Calu3 (cell line): Measurements from ENCODE around the gene CCDC187. TPM values are rescaled to one million over a fixed set of nuclear protein-coding genes. Genes with fewer than 3 reads are reported as not detected.

Experiments used
- BruUV-seq: library from RNA; stranded (reverse); fragments of 400-500 nt; replicated peaks from 2 replicates; lab custom pipeline; 2021; lab: Mats Ljungman, UMichigan
- CTCF ChIA-PET: fragments of 300-600 bp; sonication (Branson Sonifier 250); formaldehyde crosslinking; loops from one replicate; lab custom pipeline; 2022; ENCODE audit warnings: antibody characterized with exemption; lab: Charles Lee
- DNase-seq: peaks from one replicate; pipeline ENCODE4 v3.0.0; 2022
- H3K27ac Mint-ChIP-seq: one replicate; pipeline ENCODE4 v1.8.0; 2022; ENCODE audit warnings: mixed read lengths; ENCODE audit not compliant: unreplicated experiment
- H3K27me3 Mint-ChIP-seq: one replicate; pipeline ENCODE4 v1.8.0; 2022; ENCODE audit warnings: mixed read lengths; ENCODE audit not compliant: unreplicated experiment
- H3K36me3 Mint-ChIP-seq: one replicate; pipeline ENCODE4 v1.8.0; 2022; ENCODE audit warnings: mild to moderate bottlenecking, moderate library complexity, mixed read lengths; ENCODE audit not compliant: insufficient read depth, unreplicated experiment
- H3K4me1 Mint-ChIP-seq: one replicate; pipeline ENCODE4 v1.8.0; 2022; ENCODE audit warnings: mild to moderate bottlenecking, low read depth, mixed read lengths; ENCODE audit not compliant: unreplicated experiment
- H3K4me3 Mint-ChIP-seq: one replicate; pipeline ENCODE4 v1.8.0; 2022; ENCODE audit warnings: mild to moderate bottlenecking, low read depth, moderate library complexity, mixed read lengths; ENCODE audit not compliant: unreplicated experiment
- H3K9me3 Mint-ChIP-seq: one replicate; pipeline ENCODE4 v1.8.0; 2022; ENCODE audit warnings: low read depth, mixed read lengths; ENCODE audit not compliant: unreplicated experiment
- intact Hi-C: fragments of 100-400 bp; cut with micrococcal nuclease; formaldehyde crosslinking; loops from one replicate; pipeline ENCODE4 v1.10.0; 2022; ENCODE audit not compliant: unreplicated experiment
- total RNA-seq: library from RNA; stranded (reverse); gene quantifications from 2 replicates; pipeline ENCODE4 v1.2.3, GENCODE V29; 2022
- TF ChIP-seq, protein P1 (sequence below): fragments of 200-600 bp; IDR thresholded peaks from one replicate; pipeline ENCODE4 v1.8.0; 2022; ENCODE audit warnings: antibody characterized with exemption; ENCODE audit not compliant: unreplicated experiment

Gene CCDC187
- total RNA-seq, 1 experiment from 2014 or later, result 0.73 TPM

DNA sequence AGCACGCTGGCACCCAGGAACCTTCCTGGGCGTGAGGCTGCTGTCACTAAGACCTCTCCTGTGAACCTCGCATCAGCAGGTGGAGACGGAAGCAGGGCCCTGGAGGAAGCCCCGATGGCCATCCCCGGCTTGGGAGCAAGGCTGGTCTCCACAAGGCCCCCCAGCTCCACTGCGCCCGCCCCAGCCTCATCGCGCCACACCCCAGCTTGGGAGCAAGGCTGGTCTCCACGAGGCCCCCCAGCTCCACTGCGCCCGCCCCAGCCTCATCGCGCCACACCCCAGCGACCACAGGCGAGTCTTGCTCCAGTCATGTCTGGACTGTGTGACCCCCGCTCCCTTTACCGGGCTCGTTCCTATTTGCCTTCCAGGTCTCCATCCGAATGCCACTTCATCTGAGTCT lies 69.3 kb downstream of the CCDC187 start:
- H3K27ac Mint-ChIP-seq, result no peak overlapping the region
- intact Hi-C loops, result no loop called here
- no peaks in the 10 kb centered on the region for H3K4me1 Mint-ChIP-seq
- BruUV-seq, result no TSS peak
- TF ChIP-seq, protein P1, sequence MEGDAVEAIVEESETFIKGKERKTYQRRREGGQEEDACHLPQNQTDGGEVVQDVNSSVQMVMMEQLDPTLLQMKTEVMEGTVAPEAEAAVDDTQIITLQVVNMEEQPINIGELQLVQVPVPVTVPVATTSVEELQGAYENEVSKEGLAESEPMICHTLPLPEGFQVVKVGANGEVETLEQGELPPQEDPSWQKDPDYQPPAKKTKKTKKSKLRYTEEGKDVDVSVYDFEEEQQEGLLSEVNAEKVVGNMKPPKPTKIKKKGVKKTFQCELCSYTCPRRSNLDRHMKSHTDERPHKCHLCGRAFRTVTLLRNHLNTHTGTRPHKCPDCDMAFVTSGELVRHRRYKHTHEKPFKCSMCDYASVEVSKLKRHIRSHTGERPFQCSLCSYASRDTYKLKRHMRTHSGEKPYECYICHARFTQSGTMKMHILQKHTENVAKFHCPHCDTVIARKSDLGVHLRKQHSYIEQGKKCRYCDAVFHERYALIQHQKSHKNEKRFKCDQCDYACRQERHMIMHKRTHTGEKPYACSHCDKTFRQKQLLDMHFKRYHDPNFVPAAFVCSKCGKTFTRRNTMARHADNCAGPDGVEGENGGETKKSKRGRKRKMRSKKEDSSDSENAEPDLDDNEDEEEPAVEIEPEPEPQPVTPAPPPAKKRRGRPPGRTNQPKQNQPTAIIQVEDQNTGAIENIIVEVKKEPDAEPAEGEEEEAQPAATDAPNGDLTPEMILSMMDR, result no peak
- CTCF ChIA-PET, result no interaction called here
- H3K27me3 Mint-ChIP-seq, result no peaks in the 10 kb centered on the region
- no peak overlapping the region for H3K4me3 Mint-ChIP-seq
- H3K36me3 Mint-ChIP-seq, result peaks cover 8% of the 10 kb centered on the region
- no peak for DNase-seq
- no peaks in the 10 kb centered on the region for H3K9me3 Mint-ChIP-seq

DNA sequence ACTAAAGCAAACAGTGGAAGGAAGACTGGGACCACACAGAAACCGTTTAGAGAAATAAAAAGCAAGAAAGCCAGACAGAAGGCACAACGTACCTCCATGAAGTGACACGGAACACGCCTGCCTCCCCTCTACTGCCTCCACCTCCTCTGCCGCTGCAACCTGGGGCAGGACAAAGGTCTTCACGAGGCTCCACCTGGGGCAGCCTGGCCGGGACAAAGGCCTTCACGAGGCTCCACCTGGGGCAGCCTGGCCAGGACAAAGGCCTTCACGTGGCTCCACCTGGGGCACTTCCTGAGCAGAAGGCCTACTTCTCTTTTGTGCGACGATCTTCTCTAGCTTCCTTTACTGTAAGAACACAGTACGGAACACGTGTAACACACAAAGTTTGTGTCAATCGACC lies 70.0 kb downstream of the CCDC187 start:
- intact Hi-C loops, result no loop called here
- DNase-seq, result no peak
- CTCF ChIA-PET, result no interaction called here
- Mint-ChIP-seq H3K9me3 (no peaks in the 10 kb centered on the region), H3K36me3 (peaks cover 8% of the 10 kb centered on the region), H3K27ac (no peak overlapping the region), H3K4me3 (no peak overlapping the region), H3K27me3 (no peaks in the 10 kb centered on the region), H3K4me1 (no peaks in the 10 kb centered on the region)
- TF ChIP-seq, protein P1, result no peak
- BruUV-seq, result no TSS peak

DNA sequence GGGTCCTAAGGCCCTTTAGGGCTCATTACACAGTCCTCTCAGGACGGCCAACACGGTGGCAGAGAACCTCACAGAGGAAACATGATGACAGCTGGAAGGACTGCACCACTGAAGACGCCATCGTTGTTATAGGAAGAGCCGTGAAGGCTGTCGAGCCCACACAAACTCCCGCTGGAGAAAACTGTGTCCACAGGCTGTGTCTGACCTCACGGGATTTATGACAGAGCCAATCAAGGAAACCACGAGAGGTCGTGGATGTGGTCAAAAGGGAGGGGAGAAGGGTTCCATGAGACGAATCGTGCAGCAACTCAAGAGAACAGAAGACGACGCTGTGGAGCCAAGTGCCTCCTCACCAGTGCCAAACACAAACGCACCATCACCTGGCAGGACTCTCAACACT lies 70.5 kb downstream of the CCDC187 start:
- no peak for DNase-seq
- no peak overlapping the region for H3K27ac Mint-ChIP-seq
- peaks cover 9% of the 10 kb centered on the region for H3K36me3 Mint-ChIP-seq
- no peak overlapping the region for H3K4me3 Mint-ChIP-seq
- no TSS peak for BruUV-seq
- H3K4me1 Mint-ChIP-seq, result peaks cover 4% of the 10 kb centered on the region
- H3K27me3 Mint-ChIP-seq, result no peaks in the 10 kb centered on the region
- TF ChIP-seq, protein P1, result no peak
- no peaks in the 10 kb centered on the region for H3K9me3 Mint-ChIP-seq
- CTCF ChIA-PET, result interaction anchor here (0.7 kb wide), 1 partner anchor 236 kb away, joined by 4 read pairs; no protein-coding TSS in a partner anchor
- intact Hi-C loops, result no loop called here

DNA sequence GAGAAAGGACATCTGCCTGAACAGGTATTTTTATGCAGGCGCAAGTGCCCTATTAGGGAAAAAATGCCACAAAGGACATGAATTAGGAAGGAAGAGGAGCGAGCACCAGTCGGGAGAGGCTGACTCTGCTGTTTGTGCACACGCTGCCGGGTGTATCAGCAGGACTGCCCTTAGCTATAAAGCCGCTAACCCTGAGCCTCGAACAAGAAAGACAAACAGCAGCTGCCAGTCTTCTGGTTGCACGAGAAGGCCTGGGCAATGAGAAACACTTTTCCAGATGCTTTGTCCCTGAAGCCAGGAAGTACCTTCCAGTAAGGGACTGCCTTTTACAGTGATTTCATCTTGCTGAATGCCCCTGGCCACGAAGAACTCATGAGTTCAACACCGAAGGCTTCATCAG lies 70.9 kb downstream of the CCDC187 start:
- no peak for DNase-seq
- CTCF ChIA-PET, result interaction anchor here (0.7 kb wide), 1 partner anchor 235 kb away, joined by 4 read pairs; no protein-coding TSS in a partner anchor
- TF ChIP-seq, protein P1, result no peak
- peaks cover 13% of the 10 kb centered on the region for H3K36me3 Mint-ChIP-seq
- no TSS peak for BruUV-seq
- no peak overlapping the region for H3K27ac Mint-ChIP-seq
- intact Hi-C loops, result no loop called here
- H3K4me3 Mint-ChIP-seq, result no peak overlapping the region
- peaks cover 8% of the 10 kb centered on the region for H3K4me1 Mint-ChIP-seq
- no peaks in the 10 kb centered on the region for H3K9me3 Mint-ChIP-seq
- H3K27me3 Mint-ChIP-seq, result no peaks in the 10 kb centered on the region
